ENCODE measurements around the gene GNAI3. TPM values are rescaled to one million over a fixed set of nuclear protein-coding genes. Genes with fewer than 3 reads are reported as not detected.

GNAI3 gene
- total RNA-seq, 1 experiment from 2014 or later = 9.9 TPM

DNA sequence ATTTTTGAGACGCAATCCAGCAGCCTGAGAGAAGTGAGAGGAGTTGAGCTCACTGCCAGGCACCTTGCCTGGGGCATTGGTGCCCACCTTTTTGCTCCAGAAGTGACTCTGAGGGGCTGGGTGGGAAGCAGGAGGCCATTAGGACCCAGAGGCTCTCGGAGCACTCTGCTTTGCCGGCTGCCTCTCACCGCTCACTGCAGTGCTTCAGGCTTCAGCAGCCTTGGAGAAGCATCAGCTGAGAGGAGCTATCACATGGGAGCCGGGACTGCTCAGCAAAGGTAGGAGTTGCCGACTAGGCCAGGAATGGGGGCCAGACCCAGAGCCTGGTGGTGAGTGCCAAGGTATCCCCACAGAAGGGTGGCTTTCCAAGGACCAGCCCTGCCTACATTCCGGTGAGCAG lies 8.7 kb upstream of the GNAI3 start, which contains the start of gene GPR61:
Gene GPR61 (plus strand): TSS at position 197 of the 400 bp plus-strand sequence. CDS start 3,151 bp downstream, outside the sequence.
- no peak within 1 kb of the TSS for H3K23ac ChIP-seq (ENCODE audit: insufficient read length, low read depth, low read length)
- no peak within 1 kb of the TSS for H3T11ph ChIP-seq (ENCODE audit: low read length)
- no peak within 1 kb of the TSS for H4K5ac ChIP-seq (ENCODE audit: insufficient read length, low read depth, low read length)
- H2BK20ac ChIP-seq (ENCODE audit: low read depth, low read length, poor library complexity, severe bottlenecking) = no peak within 1 kb of the TSS
- H4K8ac ChIP-seq (replicated peaks; ENCODE audit: insufficient read length, low read depth, low read length) = no peak within 1 kb of the TSS
- no peaks in the 10 kb centered on the region for H3K9me3 ChIP-seq (ENCODE audit: control insufficient read depth, low read depth, low read length)
- Mint-ChIP-seq H3K36me3 (ENCODE audit: insufficient read depth in 1 of 3, low read depth in 3 of 3) (no peaks in the 10 kb centered on the region; a peak in 1 of 7 replicates), H3K9me3 (no peaks in the 10 kb centered on the region; a peak in 1 of 5 replicates), H3K27me3 (ENCODE audit: low read depth) (peaks cover 2% of the 10 kb centered on the region), H3K4me1 (peaks cover 8 to 21% of the 10 kb centered on the region in 2 experiments), H3K27ac (peak within 1 kb of the TSS in 1 of 3 experiments; percentile 29; a peak in 1 of 7 replicates), H3K4me3 (peak within 1 kb of the TSS in 1 of 2 experiments; percentile 57; a peak in 3 of 5 replicates)
- no peaks in the 10 kb centered on the region for H3K27me3 ChIP-seq (ENCODE audit: insufficient read depth, low read length)
- TF ChIP-seq, protein P1, sequence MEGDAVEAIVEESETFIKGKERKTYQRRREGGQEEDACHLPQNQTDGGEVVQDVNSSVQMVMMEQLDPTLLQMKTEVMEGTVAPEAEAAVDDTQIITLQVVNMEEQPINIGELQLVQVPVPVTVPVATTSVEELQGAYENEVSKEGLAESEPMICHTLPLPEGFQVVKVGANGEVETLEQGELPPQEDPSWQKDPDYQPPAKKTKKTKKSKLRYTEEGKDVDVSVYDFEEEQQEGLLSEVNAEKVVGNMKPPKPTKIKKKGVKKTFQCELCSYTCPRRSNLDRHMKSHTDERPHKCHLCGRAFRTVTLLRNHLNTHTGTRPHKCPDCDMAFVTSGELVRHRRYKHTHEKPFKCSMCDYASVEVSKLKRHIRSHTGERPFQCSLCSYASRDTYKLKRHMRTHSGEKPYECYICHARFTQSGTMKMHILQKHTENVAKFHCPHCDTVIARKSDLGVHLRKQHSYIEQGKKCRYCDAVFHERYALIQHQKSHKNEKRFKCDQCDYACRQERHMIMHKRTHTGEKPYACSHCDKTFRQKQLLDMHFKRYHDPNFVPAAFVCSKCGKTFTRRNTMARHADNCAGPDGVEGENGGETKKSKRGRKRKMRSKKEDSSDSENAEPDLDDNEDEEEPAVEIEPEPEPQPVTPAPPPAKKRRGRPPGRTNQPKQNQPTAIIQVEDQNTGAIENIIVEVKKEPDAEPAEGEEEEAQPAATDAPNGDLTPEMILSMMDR (conservative IDR thresholded peaks at IDR 0.05) = no peak
- H3K56ac ChIP-seq (ENCODE audit: insufficient read length, low read depth, low read length) = no peak within 1 kb of the TSS
- no peak within 1 kb of the TSS for H2BK120ac ChIP-seq (ENCODE audit: low read depth, low read length, poor library complexity, severe bottlenecking)
- no peak within 1 kb of the TSS for H4K91ac ChIP-seq (ENCODE audit: insufficient read length, low read depth, low read length)
- H3K14ac ChIP-seq (ENCODE audit: insufficient read depth, low read length) = no peak within 1 kb of the TSS
- WGBS (ENCODE audit: extremely low coverage, insufficient read length, low lambda C conversion rate) = no CpG with 5 or more reads among the region's 7 CpGs
- no peak for DNase-seq
- H2AFZ ChIP-seq (ENCODE audit: low read length) = no peak within 1 kb of the TSS
- no peak within 1 kb of the TSS for H2BK12ac ChIP-seq (ENCODE audit: insufficient read length, low read depth, low read length)
- H2AK5ac ChIP-seq (ENCODE audit: insufficient read length, low read length) = no peak within 1 kb of the TSS
- no peak within 1 kb of the TSS for H2BK15ac ChIP-seq (ENCODE audit: low read depth, low read length)
- no peaks in the 10 kb centered on the region for H3K79me2 ChIP-seq (ENCODE audit: insufficient read depth, low read length)
- H3K23me2 ChIP-seq (ENCODE audit: insufficient read length, low read depth, low read length, poor library complexity, severe bottlenecking) = no peaks in the 10 kb centered on the region
- no peak within 1 kb of the TSS for H3K4ac ChIP-seq (ENCODE audit: low read depth, low read length)
- H4K20me1 ChIP-seq (ENCODE audit: control insufficient read depth, insufficient read depth, insufficient read length) = no peaks in the 10 kb centered on the region
- no peaks in the 10 kb centered on the region; the same call in 1 of the 2 replicates for H3K4me1 ChIP-seq (ENCODE audit: insufficient read depth, low read length)
- H3K27ac ChIP-seq (ENCODE audit: insufficient read length, low read depth, low read length) = no peak within 1 kb of the TSS
- no peak within 1 kb of the TSS for H3K4me2 ChIP-seq (ENCODE audit: insufficient read depth, insufficient read length, low read length)
- H3K79me1 ChIP-seq (ENCODE audit: insufficient read depth, low read depth, low read length, poor library complexity, severe bottlenecking) = no peaks in the 10 kb centered on the region
- H2BK5ac ChIP-seq (ENCODE audit: insufficient read length, low read length) = no peak within 1 kb of the TSS
- no peak within 1 kb of the TSS for H3K9ac ChIP-seq (ENCODE audit: extremely low read depth, insufficient read length, low read length)
- H3K18ac ChIP-seq (ENCODE audit: insufficient read length, low read depth, low read length) = no peak within 1 kb of the TSS

All from H9 (cell line).